Measurements from ENCODE around the gene ITGA3.

- TF ChIP-seq TAF1 (IDR thresholded peaks at IDR 0.05; ENCODE audit: low read depth, low read length) (no peak), POLR2A (IDR thresholded peaks at IDR 0.05; ENCODE audit: low read depth, low read length) (no peak), POLR2AphosphoS5 (IDR thresholded peaks at IDR 0.05; ENCODE audit: low read depth, low read length) (no peak), POU2F2 (IDR thresholded peaks at IDR 0.05; ENCODE audit: low read depth, low read length) (no peak), SPI1 (IDR thresholded peaks at IDR 0.05; ENCODE audit: low read depth, low read length) (no peak)
Measured at GRCh38 chr17:50064253-50065001, 8.5 kb downstream of the ITGA3 start.

Data from GM12891 (cell line).